ENCODE measurements around the gene SH3BGRL3. TPM values are rescaled to one million over a fixed set of nuclear protein-coding genes. Genes with fewer than 3 reads are reported as not detected.

The SH3BGRL3 gene
- total RNA-seq, 1 donor from 2014 or later: 324 TPM

DNA sequence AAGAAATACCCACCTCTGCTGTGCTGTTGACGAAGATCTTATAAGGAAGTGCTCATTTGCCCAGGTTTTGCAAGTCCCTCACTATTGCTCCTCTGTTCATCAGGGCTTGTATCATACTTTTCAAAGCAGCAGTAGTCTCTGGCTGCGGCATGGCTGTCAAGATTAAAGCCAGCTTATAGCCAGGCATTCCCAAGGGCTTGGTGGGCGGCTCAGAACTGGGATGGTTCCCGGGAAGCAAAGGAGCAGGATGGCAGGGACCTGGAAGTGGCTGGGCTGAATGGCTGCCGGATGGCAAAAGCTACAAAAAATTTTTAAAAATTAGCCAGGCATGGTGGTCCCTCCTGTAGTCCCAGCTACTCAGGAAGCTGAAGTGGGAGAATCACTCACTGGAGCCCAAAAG is 16.7 kb upstream of the SH3BGRL3 start:
- peaks cover 4% of the 10 kb centered on the region for H3K4me1 Mint-ChIP-seq (ENCODE audit: low read depth, unreplicated experiment)
- Histone ChIP-seq H2AFZ (ENCODE audit: low read depth, low read length) (no peak overlapping the region), H3K9ac (ENCODE audit: low read length) (no peak overlapping the region), H3K27ac (ENCODE audit: low read depth, low read length) (no peak overlapping the region), H4K20me1 (ENCODE audit: insufficient read depth, low read length) (no peaks in the 10 kb centered on the region), H3K4me1 (ENCODE audit: insufficient read depth, low read length) (peaks cover 3% of the 10 kb centered on the region), H3K27me3 (ENCODE audit: insufficient read depth, low read length) (no peaks in the 10 kb centered on the region), H3K79me2 (ENCODE audit: insufficient read depth, low read length) (no peaks in the 10 kb centered on the region), H3K36me3 (ENCODE audit: insufficient read depth, low read length) (peaks cover 20% of the 10 kb centered on the region), H3K4me3 (ENCODE audit: insufficient read depth, low read depth, low read length) (no peak overlapping the region), H3K9me3 (ENCODE audit: insufficient read depth, low read depth, low read length) (peaks cover 2% of the 10 kb centered on the region), H3K4me2 (ENCODE audit: low read length) (no peak overlapping the region)
- no peak overlapping the region for H3K27ac Mint-ChIP-seq (ENCODE audit: unreplicated experiment)
- FAIRE-seq (no peak), DNase-seq (ENCODE audit: low read depth) (no peak)
- H3K36me3 Mint-ChIP-seq (ENCODE audit: low read depth, unreplicated experiment): peaks cover 23% of the 10 kb centered on the region
- H3K27me3 Mint-ChIP-seq (ENCODE audit: low read depth, unreplicated experiment): no peaks in the 10 kb centered on the region
- H3K4me3 Mint-ChIP-seq (ENCODE audit: unreplicated experiment): no peak overlapping the region
- TF ChIP-seq, protein P1, sequence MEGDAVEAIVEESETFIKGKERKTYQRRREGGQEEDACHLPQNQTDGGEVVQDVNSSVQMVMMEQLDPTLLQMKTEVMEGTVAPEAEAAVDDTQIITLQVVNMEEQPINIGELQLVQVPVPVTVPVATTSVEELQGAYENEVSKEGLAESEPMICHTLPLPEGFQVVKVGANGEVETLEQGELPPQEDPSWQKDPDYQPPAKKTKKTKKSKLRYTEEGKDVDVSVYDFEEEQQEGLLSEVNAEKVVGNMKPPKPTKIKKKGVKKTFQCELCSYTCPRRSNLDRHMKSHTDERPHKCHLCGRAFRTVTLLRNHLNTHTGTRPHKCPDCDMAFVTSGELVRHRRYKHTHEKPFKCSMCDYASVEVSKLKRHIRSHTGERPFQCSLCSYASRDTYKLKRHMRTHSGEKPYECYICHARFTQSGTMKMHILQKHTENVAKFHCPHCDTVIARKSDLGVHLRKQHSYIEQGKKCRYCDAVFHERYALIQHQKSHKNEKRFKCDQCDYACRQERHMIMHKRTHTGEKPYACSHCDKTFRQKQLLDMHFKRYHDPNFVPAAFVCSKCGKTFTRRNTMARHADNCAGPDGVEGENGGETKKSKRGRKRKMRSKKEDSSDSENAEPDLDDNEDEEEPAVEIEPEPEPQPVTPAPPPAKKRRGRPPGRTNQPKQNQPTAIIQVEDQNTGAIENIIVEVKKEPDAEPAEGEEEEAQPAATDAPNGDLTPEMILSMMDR (IDR thresholded peaks at IDR 0.05; ENCODE audit: insufficient read depth, low read depth, low read length): no peak
- TF ChIP-seq EZH2 (IDR thresholded peaks at IDR 0.05; ENCODE audit: insufficient read depth, low read length): no peak
- peaks cover under 1% of the 10 kb centered on the region for H3K9me3 Mint-ChIP-seq (ENCODE audit: unreplicated experiment)

DNA sequence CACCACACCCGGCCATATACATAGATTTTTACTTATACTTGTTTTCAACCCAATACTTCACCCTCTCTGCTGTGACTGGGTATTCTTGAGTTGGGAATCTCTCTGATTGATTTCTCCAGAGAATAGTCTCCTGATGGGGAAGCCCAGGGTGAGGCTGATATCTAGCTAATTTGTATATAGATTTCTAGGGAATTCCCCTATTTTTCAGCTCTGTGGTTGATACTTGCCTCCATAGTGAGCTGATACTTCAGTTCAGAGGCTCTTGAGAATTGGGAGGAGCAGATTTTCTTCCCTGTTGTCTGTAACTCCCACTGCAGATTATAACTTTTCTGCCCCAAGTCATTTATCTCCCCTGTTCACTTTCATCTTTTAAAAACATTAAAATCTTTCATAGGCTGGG is 14.5 kb upstream of the SH3BGRL3 start:
- Histone ChIP-seq H2AFZ (ENCODE audit: low read depth, low read length) (no peak overlapping the region), H3K79me2 (ENCODE audit: insufficient read depth, low read length) (no peaks in the 10 kb centered on the region), H3K36me3 (ENCODE audit: insufficient read depth, low read length) (peaks cover 20% of the 10 kb centered on the region), H3K4me1 (ENCODE audit: insufficient read depth, low read length) (peaks cover 3% of the 10 kb centered on the region), H3K9ac (ENCODE audit: low read length) (no peak overlapping the region), H3K4me2 (ENCODE audit: low read length) (no peak overlapping the region), H3K27ac (ENCODE audit: low read depth, low read length) (no peak overlapping the region), H3K9me3 (ENCODE audit: insufficient read depth, low read depth, low read length) (peaks cover 15% of the 10 kb centered on the region), H4K20me1 (ENCODE audit: insufficient read depth, low read length) (no peaks in the 10 kb centered on the region), H3K27me3 (ENCODE audit: insufficient read depth, low read length) (no peaks in the 10 kb centered on the region), H3K4me3 (ENCODE audit: insufficient read depth, low read depth, low read length) (no peak overlapping the region)
- H3K4me1 Mint-ChIP-seq (ENCODE audit: low read depth, unreplicated experiment): no peaks in the 10 kb centered on the region
- H3K4me3 Mint-ChIP-seq (ENCODE audit: unreplicated experiment): no peak overlapping the region
- H3K9me3 Mint-ChIP-seq (ENCODE audit: unreplicated experiment): peaks cover 17% of the 10 kb centered on the region
- FAIRE-seq (no peak), DNase-seq (ENCODE audit: low read depth) (no peak)
- H3K27me3 Mint-ChIP-seq (ENCODE audit: low read depth, unreplicated experiment): no peaks in the 10 kb centered on the region
- H3K36me3 Mint-ChIP-seq (ENCODE audit: low read depth, unreplicated experiment): peaks cover 36% of the 10 kb centered on the region
- no peak for TF ChIP-seq EZH2 (IDR thresholded peaks at IDR 0.05; ENCODE audit: insufficient read depth, low read length)
- TF ChIP-seq, protein P1 (IDR thresholded peaks at IDR 0.05; ENCODE audit: insufficient read depth, low read depth, low read length): no peak
- no peak overlapping the region for H3K27ac Mint-ChIP-seq (ENCODE audit: unreplicated experiment)

DNA sequence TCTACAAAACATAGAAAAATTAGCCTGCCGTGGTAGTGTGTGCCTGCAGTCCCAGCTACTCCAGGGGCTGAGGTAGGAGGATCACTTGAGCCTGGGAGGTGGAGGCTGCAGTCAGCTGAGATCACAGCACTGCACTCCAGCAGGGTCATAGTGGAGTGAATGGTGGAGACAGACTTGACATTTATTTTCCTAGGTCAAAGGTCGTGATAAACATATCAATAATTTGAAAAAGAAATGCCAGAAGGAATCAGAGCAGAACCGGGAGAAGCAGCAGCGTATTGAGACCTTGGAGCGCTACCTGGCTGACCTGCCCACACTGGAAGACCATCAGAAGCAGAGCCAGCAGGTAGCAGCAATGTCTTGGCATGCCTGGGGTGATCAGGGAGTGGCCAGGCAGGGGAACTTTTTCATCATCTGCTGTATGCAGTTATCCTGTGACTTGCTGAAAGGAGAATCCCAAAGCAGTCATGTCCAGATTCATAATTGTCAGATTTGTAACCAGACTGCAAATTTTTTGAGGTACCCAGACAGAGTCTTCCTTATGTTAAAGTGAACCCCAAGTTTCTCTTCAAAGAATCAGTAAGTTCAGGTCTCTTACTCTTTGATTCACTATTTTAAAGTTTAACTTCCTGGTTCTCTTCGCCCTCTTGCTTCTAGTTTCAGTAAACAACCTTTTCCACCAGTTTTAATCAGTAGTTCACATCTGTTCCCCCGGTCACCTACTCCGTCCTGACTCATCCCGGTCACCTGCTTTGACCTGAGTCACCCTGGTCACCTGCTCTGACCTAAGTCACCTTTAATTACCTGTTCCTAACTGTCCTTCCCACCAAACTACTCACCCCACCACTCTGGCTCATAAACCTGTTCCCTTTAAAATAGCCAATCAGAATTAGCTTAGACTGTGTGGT is 11.3 kb upstream of the SH3BGRL3 start:
- Mint-ChIP-seq H3K4me3 (ENCODE audit: unreplicated experiment) (no peak overlapping the region), H3K9me3 (ENCODE audit: unreplicated experiment) (peaks cover 17% of the 10 kb centered on the region), H3K4me1 (ENCODE audit: low read depth, unreplicated experiment) (no peaks in the 10 kb centered on the region), H3K27me3 (ENCODE audit: low read depth, unreplicated experiment) (no peaks in the 10 kb centered on the region), H3K27ac (ENCODE audit: unreplicated experiment) (no peak overlapping the region), H3K36me3 (ENCODE audit: low read depth, unreplicated experiment) (peaks cover 49% of the 10 kb centered on the region)
- Histone ChIP-seq H3K4me3 (ENCODE audit: insufficient read depth, low read depth, low read length) (no peak overlapping the region), H3K4me2 (ENCODE audit: low read length) (no peak overlapping the region), H3K4me1 (ENCODE audit: insufficient read depth, low read length) (peaks cover 3% of the 10 kb centered on the region), H3K27ac (ENCODE audit: low read depth, low read length) (no peak overlapping the region), H3K36me3 (ENCODE audit: insufficient read depth, low read length) (peaks cover 21% of the 10 kb centered on the region), H3K27me3 (ENCODE audit: insufficient read depth, low read length) (no peaks in the 10 kb centered on the region), H2AFZ (ENCODE audit: low read depth, low read length) (no peak overlapping the region), H3K9ac (ENCODE audit: low read length) (no peak overlapping the region), H4K20me1 (ENCODE audit: insufficient read depth, low read length) (no peaks in the 10 kb centered on the region), H3K79me2 (ENCODE audit: insufficient read depth, low read length) (no peaks in the 10 kb centered on the region), H3K9me3 (ENCODE audit: insufficient read depth, low read depth, low read length) (peaks cover 15% of the 10 kb centered on the region)
- FAIRE-seq (no peak), DNase-seq (ENCODE audit: low read depth) (no peak)
- TF ChIP-seq, protein P1 (IDR thresholded peaks at IDR 0.05; ENCODE audit: insufficient read depth, low read depth, low read length): no peak
- no peak for TF ChIP-seq EZH2 (IDR thresholded peaks at IDR 0.05; ENCODE audit: insufficient read depth, low read length)

Measured in astrocyte (in vitro differentiated cells and primary cell).